GM18909 (cell line): Measurements from ENCODE around the gene ACTR8.

Experiments
- ATAC-seq: cut with Tn5 transposase; IDR thresholded peaks from one replicate; pipeline ENCODE4 v1.9.1; 2021; ENCODE audit warnings: mild to moderate bottlenecking; ENCODE audit not compliant: unreplicated experiment, poor library complexity

Gene ACTR8

GRCh38 chr3:53819163-53819868 is 62.6 kb downstream of the ACTR8 start:
- ATAC-seq: no peak

- no peak for ATAC-seq
These were observed 63.5 kb downstream of the ACTR8 start for GRCh38 chr3:53818221-53819162.

DNA sequence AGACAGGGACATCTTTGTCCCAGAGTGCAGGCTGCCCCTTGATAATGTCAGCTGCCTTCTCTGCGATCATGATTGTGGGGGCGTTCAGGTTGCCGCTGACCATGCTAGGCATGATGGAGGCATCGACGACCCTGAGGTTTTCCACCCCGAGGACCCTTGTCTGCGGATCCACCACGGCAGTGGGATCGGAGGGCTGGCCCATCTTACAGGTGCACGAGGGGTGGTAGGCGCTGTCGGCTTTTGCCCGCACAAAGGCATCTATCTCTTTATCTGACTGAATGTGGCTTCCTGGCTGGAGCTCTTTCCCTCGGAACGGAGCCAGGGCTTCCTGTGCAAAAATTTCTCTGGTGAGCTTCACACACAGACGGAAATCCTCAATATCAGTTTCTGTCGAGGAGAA is 64.1 kb downstream of the ACTR8 start:
- no peak for ATAC-seq

GRCh38 chr3:53817211-53817610 is 64.7 kb downstream of the ACTR8 start:
- ATAC-seq: no peak
